Measurements from ENCODE around the gene GRID2. TPM values are rescaled to one million over a fixed set of nuclear protein-coding genes. Genes with fewer than 3 reads are reported as not detected.

The GRID2 gene
- total and polyA plus RNA-seq, 2 of the 13 experiments (the other 11 are each of a cell fraction or from before 2014, with no cell fraction given), result not detected

- CTCF ChIA-PET (ENCODE audit: low intra/inter-chr PET ratio, low total read pairs), result no interaction called here
- no peaks in the 10 kb centered on the region for H3K36me3 ChIP-seq (replicated peaks in 1 of 2; ENCODE audit: control insufficient read depth in 1 of 2, insufficient read depth in 2 of 2, low read length in 2 of 2)
- H3K79me2 ChIP-seq (ENCODE audit: insufficient read depth, low read length), result no peaks in the 10 kb centered on the region
- no peaks in the 10 kb centered on the region for H3K9me3 ChIP-seq (ENCODE audit: low read length)
- in situ Hi-C loops (cut with HindIII; ENCODE audit: extremely low pct_ligation_motif_present, low pct_unique_long_range_greater_than_20kb), result no loop called here
- ATAC-seq, result no peak
- intact Hi-C loops (cut with micrococcal nuclease; ENCODE audit: unreplicated experiment), result no loop called here
- 0% methylated on average over 3 of the region's 3 CpGs for WGBS (ENCODE audit: low lambda C conversion rate)
- no peak overlapping the region for H3K4me3 ChIP-seq (replicated peaks in 1 of 3; ENCODE audit: insufficient read depth in 1 of 3, low read depth in 2 of 3, low read length in 3 of 3)
- H3K4me2 ChIP-seq (ENCODE audit: low read depth, low read length), result no peak overlapping the region
- BruUV-seq (replicated peaks), result no TSS peak
- no peak overlapping the region for H3K9ac ChIP-seq (ENCODE audit: insufficient read depth, low read depth, low read length)
- no peaks in the 10 kb centered on the region for H3K4me1 ChIP-seq (ENCODE audit: insufficient read depth, low read length)
- no peak for DNase-seq (ENCODE audit: low spot score)
- no peak for TF ChIP-seq GFI1 (CRISPR knock-in tag; IDR thresholded peaks at IDR 0.05; ENCODE audit: borderline replicate concordance)
- no peak for TF ChIP-seq KLF15 (CRISPR knock-in tag; IDR thresholded peaks at IDR 0.05; ENCODE audit: borderline replicate concordance)
- TF ChIP-seq CREB1 (IDR thresholded peaks at IDR 0.05), result peak; percentile 32; the same call in 1 of the 2 replicates
- no peak for TF ChIP-seq CREB1 (CRISPR knock-in tag; IDR thresholded peaks at IDR 0.05)
- H2AFZ ChIP-seq (ENCODE audit: low read length), result no peak overlapping the region
- POLR2A ChIA-PET, result no interaction called here
- no peak overlapping the region for H3K27ac ChIP-seq (ENCODE audit: extremely low read length, insufficient read depth, low read length)
- no peaks in the 10 kb centered on the region for H4K20me1 ChIP-seq (ENCODE audit: insufficient read depth, low read length)
- FAIRE-seq, result no peak
- no peaks in the 10 kb centered on the region for H3K27me3 ChIP-seq (ENCODE audit: control insufficient read depth in 1 of 2, insufficient read depth in 2 of 2, low read length in 2 of 2)
Measured at GRCh38 chr4:92634882-92635281, 331.1 kb downstream of the GRID2 start.

DNA sequence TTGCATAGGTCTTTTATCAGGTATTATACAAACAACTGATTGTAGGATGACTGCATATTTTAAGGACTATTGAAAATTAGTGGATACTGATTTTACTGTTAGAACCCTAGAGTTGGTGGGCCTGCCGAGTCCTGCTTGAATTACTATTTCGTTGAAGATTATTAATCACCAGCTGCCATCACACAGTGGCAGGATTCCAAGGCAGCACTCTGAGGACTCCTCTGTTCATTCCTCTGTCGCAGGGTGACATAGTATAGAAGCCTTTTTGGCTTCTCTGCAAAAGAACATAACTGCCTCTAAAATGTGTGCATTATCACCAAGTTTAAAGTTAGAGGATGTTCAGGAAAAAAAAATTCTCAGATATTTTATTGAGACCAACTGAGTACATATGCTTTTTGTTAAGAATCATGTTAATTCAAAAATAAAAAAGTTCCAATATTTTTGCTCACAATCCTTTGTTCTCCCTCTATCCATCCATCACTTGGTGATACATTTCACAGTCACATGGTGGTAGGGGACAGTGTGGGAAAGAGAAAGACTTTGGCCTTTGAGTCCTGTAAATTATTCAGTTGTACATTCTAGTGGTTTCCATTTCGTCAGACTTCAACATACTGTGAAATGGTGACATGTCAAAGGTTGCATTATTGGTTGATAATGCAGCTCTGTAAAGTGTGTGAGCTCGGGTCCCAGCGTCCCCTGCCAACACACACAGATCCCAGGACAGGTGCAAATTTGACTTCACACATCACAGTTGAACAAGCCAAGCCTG is 332.5 kb downstream of the GRID2 start:
- no peak for FAIRE-seq
- no TSS peak for BruUV-seq (replicated peaks)
- H4K20me1 ChIP-seq (ENCODE audit: insufficient read depth, low read length), result no peaks in the 10 kb centered on the region
- intact Hi-C loops (cut with micrococcal nuclease; ENCODE audit: unreplicated experiment), result no loop called here
- no peaks in the 10 kb centered on the region for H3K4me1 ChIP-seq (ENCODE audit: insufficient read depth, low read length)
- H3K4me3 ChIP-seq (replicated peaks in 1 of 3; ENCODE audit: insufficient read depth in 1 of 3, low read depth in 2 of 3, low read length in 3 of 3), result no peak overlapping the region
- no peak overlapping the region for H3K4me2 ChIP-seq (ENCODE audit: low read depth, low read length)
- no peaks in the 10 kb centered on the region for H3K36me3 ChIP-seq (replicated peaks in 1 of 2; ENCODE audit: control insufficient read depth in 1 of 2, insufficient read depth in 2 of 2, low read length in 2 of 2)
- no peak for ATAC-seq
- ChIA-PET POLR2A (no interaction called here), CTCF (ENCODE audit: low intra/inter-chr PET ratio, low total read pairs) (no interaction called here)
- WGBS (ENCODE audit: low lambda C conversion rate), result 2% methylated on average over 5 of the region's 6 CpGs
- H3K9me3 ChIP-seq (ENCODE audit: low read length), result no peaks in the 10 kb centered on the region
- TF ChIP-seq ZBTB38 (CRISPR knock-in tag; IDR thresholded peaks at IDR 0.05), result no peak
- no peak for TF ChIP-seq TSC22D2 (CRISPR knock-in tag; IDR thresholded peaks at IDR 0.05; ENCODE audit: borderline replicate concordance)
- no peak for TF ChIP-seq ZNF839 (CRISPR knock-in tag; IDR thresholded peaks at IDR 0.05; ENCODE audit: borderline replicate concordance)
- TF ChIP-seq ZNF552 (CRISPR knock-in tag; IDR thresholded peaks at IDR 0.05; ENCODE audit: borderline replicate concordance), result no peak
- no peak for TF ChIP-seq ZNF674 (CRISPR knock-in tag; IDR thresholded peaks at IDR 0.05; ENCODE audit: low read depth)
- no peak for TF ChIP-seq GATAD2A (CRISPR knock-in tag; IDR thresholded peaks at IDR 0.05)
- no peak for TF ChIP-seq ZNF3 (CRISPR knock-in tag; IDR thresholded peaks at IDR 0.05)
- TF ChIP-seq BORCS8-MEF2B (CRISPR knock-in tag; IDR thresholded peaks at IDR 0.05), result no peak
- TF ChIP-seq ZNF530 (CRISPR knock-in tag; IDR thresholded peaks at IDR 0.05; ENCODE audit: low read depth), result no peak
- TF ChIP-seq SRY (CRISPR knock-in tag; IDR thresholded peaks at IDR 0.05), result no peak
- TF ChIP-seq NR2F2 (IDR thresholded peaks at IDR 0.05; ENCODE audit: borderline replicate concordance, low read depth), result no peak
- no peak for TF ChIP-seq ZNF543 (CRISPR knock-in tag; IDR thresholded peaks at IDR 0.05)
- no peak for TF ChIP-seq ISL2 (CRISPR knock-in tag; IDR thresholded peaks at IDR 0.05)
- no peak for TF ChIP-seq ZNF121 (CRISPR knock-in tag; IDR thresholded peaks at IDR 0.05)
- TF ChIP-seq REXO4 (CRISPR knock-in tag; IDR thresholded peaks at IDR 0.05; ENCODE audit: borderline replicate concordance), result no peak
- TF ChIP-seq KDM5B (CRISPR knock-in tag; IDR thresholded peaks at IDR 0.05; ENCODE audit: borderline replicate concordance), result no peak
- in situ Hi-C loops (cut with HindIII; ENCODE audit: extremely low pct_ligation_motif_present, low pct_unique_long_range_greater_than_20kb), result no loop called here
- no peak for DNase-seq (ENCODE audit: low spot score)
- H3K9ac ChIP-seq (ENCODE audit: insufficient read depth, low read depth, low read length), result no peak overlapping the region
- no peaks in the 10 kb centered on the region for H3K27me3 ChIP-seq (ENCODE audit: control insufficient read depth in 1 of 2, insufficient read depth in 2 of 2, low read length in 2 of 2)
- H3K27ac ChIP-seq (ENCODE audit: extremely low read length, insufficient read depth, low read length), result no peak overlapping the region
- no peaks in the 10 kb centered on the region for H3K79me2 ChIP-seq (ENCODE audit: insufficient read depth, low read length)
- no peak overlapping the region for H2AFZ ChIP-seq (ENCODE audit: low read length)

Data from HepG2 (cell line).